NCI-H2171 treated with DMSO at 0.1 percent for 48 hours (cell line): ENCODE data around the gene CDC73.
"Not testable (repeated sequence)": the region's sequence is repeated elsewhere in the genome, so short reads cannot be mapped to it uniquely, and the experiment has no call there.

ENCODE experiments used
- DNase-seq: peaks from one replicate; lab custom pipeline; 2025; lab: John Stamatoyannopoulos, UW

Gene CDC73

GRCh38 chr1:193234530-193234929 is 112.7 kb downstream of the CDC73 start:
- DNase-seq: no peak

GRCh38 chr1:193237381-193237978 is 115.6 kb downstream of the CDC73 start:
- DNase-seq: no peak

GRCh38 chr1:193240609-193241008 is 118.8 kb downstream of the CDC73 start:
- DNase-seq: no peak

GRCh38 chr1:193241132-193241827 is 119.4 kb downstream of the CDC73 start:
- DNase-seq: no peak

- DNase-seq: no peak
Measured at GRCh38 chr1:193242000-193242399, 120.2 kb downstream of the CDC73 start.

GRCh38 chr1:193249187-193249586 is 127.4 kb downstream of the CDC73 start:
- no peak for DNase-seq

GRCh38 chr1:193251950-193252349 is 130.1 kb downstream of the CDC73 start:
- no peak for DNase-seq

- no peak for DNase-seq
Measured at GRCh38 chr1:193256019-193256418, 134.2 kb downstream of the CDC73 start.

- no peak for DNase-seq
Measured at GRCh38 chr1:193259636-193260035, 137.8 kb downstream of the CDC73 start.

- DNase-seq: peak; percentile 51
Measured at GRCh38 chr1:193260056-193260745, 138.4 kb downstream of the CDC73 start.

GRCh38 chr1:193260896-193261295 is 139.1 kb downstream of the CDC73 start:
- no peak for DNase-seq

- no peak for DNase-seq
Measured at GRCh38 chr1:193262661-193263060, 140.8 kb downstream of the CDC73 start.

- no peak for DNase-seq
Measured at GRCh38 chr1:193264313-193265065, 142.7 kb downstream of the CDC73 start.

- DNase-seq: no peak
Measured at GRCh38 chr1:193265716-193266115, 143.9 kb downstream of the CDC73 start.

- DNase-seq: not testable (repeated sequence)
Measured at GRCh38 chr1:193266794-193267193, 145.0 kb downstream of the CDC73 start.

- DNase-seq: no peak
Measured at GRCh38 chr1:193270996-193271395, 149.2 kb downstream of the CDC73 start.

- DNase-seq: no peak
Measured at GRCh38 chr1:193275773-193276172, 153.9 kb downstream of the CDC73 start.

GRCh38 chr1:193278968-193279367 is 157.1 kb downstream of the CDC73 start:
- DNase-seq: no peak

GRCh38 chr1:193281894-193282293 is 160.1 kb downstream of the CDC73 start:
- DNase-seq: no peak

GRCh38 chr1:193283016-193283415 is 161.2 kb downstream of the CDC73 start:
- DNase-seq: no peak

GRCh38 chr1:193284219-193284618 is 162.4 kb downstream of the CDC73 start:
- no peak for DNase-seq

- no peak for DNase-seq
Measured at GRCh38 chr1:193285641-193286040, 163.8 kb downstream of the CDC73 start.
